Smooth muscle cell (in vitro differentiated cells): ENCODE data around the gene MLEC. TPM values are rescaled to one million over a fixed set of nuclear protein-coding genes. Genes with fewer than 3 reads are reported as not detected.

Source experiments
- DNase-seq: peaks from one replicate; lab custom pipeline; 2025; ENCODE audit not compliant: unreplicated experiment; lab: John Stamatoyannopoulos, UW
- H2AFZ ChIP-seq: fragments of 200-600 bp; sonication (generic); 2 replicates; pipeline ENCODE4 v1.6.0; 2016; ENCODE audit warnings: antibody characterized with exemption, low read depth, mild to moderate bottlenecking
- H3F3A ChIP-seq: fragments of 200-600 bp; sonication (generic); 2 replicates; pipeline ENCODE4 v1.6.0; 2017; ENCODE audit warnings: antibody characterized with exemption, low read depth
- H3K27ac ChIP-seq: fragments of 200-600 bp; sonication (generic); 2 replicates; pipeline ENCODE4 v1.5.1; 2016; ENCODE audit warnings: low read depth, mild to moderate bottlenecking
- H3K27me3 ChIP-seq: fragments of 200-600 bp; sonication (generic); 2 replicates; pipeline ENCODE4 v1.6.1; 2016; ENCODE audit warnings: low read depth, mild to moderate bottlenecking
- H3K36me3 ChIP-seq: fragments of 200-600 bp; sonication (generic); 2 replicates; pipeline ENCODE4 v1.5.1; 2016; ENCODE audit warnings: low read depth
- H3K4me1 ChIP-seq: fragments of 200-600 bp; sonication (generic); 2 replicates; pipeline ENCODE4 v1.5.1; 2016; ENCODE audit warnings: low read depth
- H3K4me2 ChIP-seq: fragments of 200-600 bp; sonication (generic); 2 replicates; pipeline ENCODE4 v1.6.0; 2016; ENCODE audit warnings: mild to moderate bottlenecking
- H3K4me3 ChIP-seq: fragments of 200-600 bp; sonication (generic); 2 replicates; pipeline ENCODE4 v1.5.1; 2016; ENCODE audit warnings: mild to moderate bottlenecking
- H3K79me2 ChIP-seq: fragments of 200-600 bp; sonication (generic); 2 replicates; pipeline ENCODE4 v1.6.0; 2016; ENCODE audit warnings: low read depth, mild to moderate bottlenecking
- H3K9ac ChIP-seq: fragments of 200-600 bp; sonication (generic); 2 replicates; pipeline ENCODE4 v1.6.0; 2016; ENCODE audit warnings: low read depth
- H3K9me3 ChIP-seq: fragments of 200-600 bp; sonication (generic); replicated peaks from 2 replicates; pipeline ENCODE4 v1.5.1; 2016; ENCODE audit warnings: low read depth
- H4K20me1 ChIP-seq: fragments of 200-600 bp; sonication (generic); 2 replicates; pipeline ENCODE4 v1.6.0; 2016; ENCODE audit warnings: low read depth
- CTCF ChIP-seq: fragments of 200-600 bp; sonication (generic); IDR thresholded peaks from 2 replicates; pipeline ENCODE4 v1.5.1; 2017; ENCODE audit warnings: borderline replicate concordance, mild to moderate bottlenecking, antibody characterized with exemption; ENCODE audit not compliant: insufficient read depth, poor library complexity, severe bottlenecking
- WGBS: methylation state at CpG from one replicate; pipeline ENCODE4 v1.1.7; 2016; ENCODE audit warnings: low lambda C conversion rate; 5-methylcytosine and 5-hydroxymethylcytosine counted together
- polyA plus RNA-seq: library from polyadenylated mRNA; unstranded; fragments of >200 nt; fragmentation: Nextera tagmentation; extraction: Ambion mirVana; gene quantifications from 2 replicates; pipeline ENCODE4 v1.2.1, GENCODE V29; 2016
- total RNA-seq: library from RNA; depleted of rRNA; stranded (reverse); fragments of >200 nt; gene quantifications from 2 replicates; pipeline ENCODE4 v1.2.3, GENCODE V29; 2014

MLEC gene
- total and polyA plus RNA-seq, 2 experiments from 2014 or later = 70.7 to 230 TPM

GRCh38 chr12:120687578-120688289 is 785 bp downstream of the MLEC start:
- Histone ChIP-seq H3K4me2 (peak overlapping the region; percentile 94), H3K9me3 (no peaks in the 10 kb centered on the region), H4K20me1 (peaks cover 51% of the 10 kb centered on the region), H3K36me3 (no peaks in the 10 kb centered on the region), H3K4me1 (peaks cover 19% of the 10 kb centered on the region), H3K9ac (peak overlapping the region; percentile 79), H2AFZ (peak overlapping the region; percentile 69), H3K27ac (peak overlapping the region; percentile 85), H3K27me3 (no peaks in the 10 kb centered on the region), H3F3A (no peaks in the 10 kb centered on the region), H3K79me2 (peaks cover 54% of the 10 kb centered on the region), H3K4me3 (peak overlapping the region; percentile 73)
- no peak for TF ChIP-seq CTCF
- WGBS = 1% methylated on average over 31 of the region's 31 CpGs
- no peak for DNase-seq

DNA sequence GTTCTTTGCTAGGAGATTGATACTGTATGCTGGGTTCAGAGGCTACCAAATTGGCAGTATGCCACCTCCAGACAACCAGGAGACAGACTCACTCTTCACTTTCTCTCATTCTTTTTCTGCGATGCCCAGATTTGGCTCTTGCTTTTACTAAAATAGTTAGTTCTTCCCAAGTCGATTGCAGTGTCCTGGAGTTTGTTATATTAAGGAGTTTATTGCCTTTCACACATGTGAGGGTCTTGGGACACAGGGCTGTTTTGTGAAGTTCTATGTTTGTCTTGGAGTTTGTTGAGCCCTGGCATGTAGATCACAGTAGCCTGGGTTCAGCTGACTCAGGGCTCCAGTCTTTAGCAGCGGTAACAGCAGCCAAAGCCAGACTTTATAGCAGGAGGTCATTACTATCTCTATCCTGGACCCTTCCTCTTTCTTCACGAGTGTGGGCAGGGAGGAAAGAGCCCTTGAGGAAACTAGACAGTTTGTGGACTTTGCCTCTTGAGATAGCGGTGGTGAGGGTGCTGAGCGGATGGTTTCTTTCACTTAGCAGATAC is 1.6 kb downstream of the MLEC start:
- H3K4me1 ChIP-seq = peaks cover 19% of the 10 kb centered on the region
- no peaks in the 10 kb centered on the region for H3K9me3 ChIP-seq
- peaks cover 59% of the 10 kb centered on the region for H4K20me1 ChIP-seq
- no peak overlapping the region for H2AFZ ChIP-seq
- H3K27me3 ChIP-seq = no peaks in the 10 kb centered on the region
- peak overlapping the region; percentile 73 for H3K4me3 ChIP-seq
- H3K27ac ChIP-seq = peak overlapping the region; percentile 85
- DNase-seq = no peak
- no peaks in the 10 kb centered on the region for H3F3A ChIP-seq
- H3K79me2 ChIP-seq = peaks cover 63% of the 10 kb centered on the region
- H3K4me2 ChIP-seq = peak overlapping the region; percentile 94
- H3K9ac ChIP-seq = peak overlapping the region; percentile 79
- 17% methylated on average over 6 of the region's 6 CpGs for WGBS
- TF ChIP-seq CTCF = no peak
- H3K36me3 ChIP-seq = no peaks in the 10 kb centered on the region

DNA sequence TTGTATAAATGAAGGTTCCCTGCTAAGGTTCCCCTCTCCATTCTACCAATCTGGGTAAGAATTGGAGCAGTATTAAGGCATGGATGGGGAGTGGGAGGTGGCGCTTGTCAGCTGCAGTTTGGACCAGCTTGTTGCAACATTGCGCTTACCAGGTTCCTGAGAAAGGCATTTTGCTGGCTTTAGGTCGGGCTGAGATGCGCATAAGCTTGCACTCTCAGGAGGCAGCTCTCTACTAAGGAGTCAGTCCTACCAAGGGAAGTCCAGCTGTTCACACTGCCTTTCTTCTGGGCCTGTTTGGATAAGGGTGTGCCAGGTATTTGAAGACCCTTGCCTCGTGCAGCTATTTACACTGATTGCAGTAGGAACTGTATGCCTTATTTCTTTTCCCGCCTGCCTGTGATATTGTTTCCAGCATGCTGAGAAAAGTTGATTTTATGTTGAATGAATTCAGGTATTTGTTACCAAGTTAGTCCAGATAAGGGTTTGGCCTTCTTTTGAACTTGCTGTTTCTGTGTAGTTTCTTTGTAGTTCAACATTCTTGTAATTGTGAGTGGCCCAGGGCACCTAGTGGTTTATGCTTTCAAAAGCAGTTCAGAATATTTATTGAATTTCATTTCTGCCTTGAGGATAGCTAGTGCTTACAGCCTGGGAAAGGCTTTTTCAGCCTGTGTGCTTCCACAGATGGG is 2.6 kb downstream of the MLEC start:
- H3K4me1 ChIP-seq = peaks cover 19% of the 10 kb centered on the region
- no peak for DNase-seq
- H3K9me3 ChIP-seq = no peaks in the 10 kb centered on the region
- H3K27ac ChIP-seq = no peak overlapping the region
- peak overlapping the region; percentile 94 for H3K4me2 ChIP-seq
- peak overlapping the region; percentile 73 for H3K4me3 ChIP-seq
- H4K20me1 ChIP-seq = peaks cover 69% of the 10 kb centered on the region
- WGBS = 66% methylated on average over 6 of the region's 6 CpGs
- no peak for TF ChIP-seq CTCF
- no peak overlapping the region for H3K9ac ChIP-seq
- H3K79me2 ChIP-seq = peaks cover 68% of the 10 kb centered on the region
- H3K27me3 ChIP-seq = no peaks in the 10 kb centered on the region
- no peak overlapping the region for H2AFZ ChIP-seq
- peaks cover under 1% of the 10 kb centered on the region for H3K36me3 ChIP-seq
- no peaks in the 10 kb centered on the region for H3F3A ChIP-seq
